Uterus (tissue), 2 donors: ENCODE results near the gene SLC4A4.

Experiments used
- CTCF ChIP-seq, 4 experiments: fragments of 200-600 bp in 2 of 4; fragments of 450-650 bp in 2 of 4; sonication (generic) in 2 of 4; IDR thresholded peaks; one replicate each; pipeline ENCODE4 v1.5.1; 2016 to 2019; ENCODE audit warnings: antibody characterized with exemption in 4 of 4, mild to moderate bottlenecking in 2 of 4, moderate library complexity in 1 of 4
- POLR2A ChIP-seq, 2 donors: fragments of 450-650 bp; IDR thresholded peaks; one replicate each; pipeline ENCODE4 v1.6.1; 2016; ENCODE audit warnings: antibody characterized with exemption in 2 of 2, mild to moderate bottlenecking in 1 of 2, moderate library complexity in 1 of 2

- TF ChIP-seq CTCF (IDR thresholded peaks at IDR 0.05) (no peak), POLR2A (IDR thresholded peaks at IDR 0.05) (no peak)
Measured at GRCh38 chr4:71338846-71339593, at the start of gene SLC4A4.
